ENCODE measurements around the gene IGF1R.

DNA sequence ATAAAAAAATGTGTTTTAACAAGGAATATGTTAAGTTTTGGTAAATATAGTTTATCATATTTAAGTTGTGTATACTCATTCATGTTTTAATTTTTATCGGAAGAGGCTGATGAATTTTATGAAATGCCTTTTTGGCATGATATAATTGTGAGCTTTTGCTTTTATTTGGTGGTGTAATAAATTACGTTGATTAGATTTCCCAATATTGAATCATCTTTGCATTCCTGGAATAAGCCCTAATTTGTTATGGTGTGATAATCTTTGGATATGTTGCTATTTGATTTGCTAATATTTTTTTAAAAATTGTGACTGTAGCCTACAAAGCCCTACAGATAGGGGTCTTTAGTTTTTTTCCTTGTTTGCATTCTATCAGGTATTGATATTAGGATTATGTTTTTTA, 107.4 kb downstream of the IGF1R start:
- TF ChIP-seq, protein P1, sequence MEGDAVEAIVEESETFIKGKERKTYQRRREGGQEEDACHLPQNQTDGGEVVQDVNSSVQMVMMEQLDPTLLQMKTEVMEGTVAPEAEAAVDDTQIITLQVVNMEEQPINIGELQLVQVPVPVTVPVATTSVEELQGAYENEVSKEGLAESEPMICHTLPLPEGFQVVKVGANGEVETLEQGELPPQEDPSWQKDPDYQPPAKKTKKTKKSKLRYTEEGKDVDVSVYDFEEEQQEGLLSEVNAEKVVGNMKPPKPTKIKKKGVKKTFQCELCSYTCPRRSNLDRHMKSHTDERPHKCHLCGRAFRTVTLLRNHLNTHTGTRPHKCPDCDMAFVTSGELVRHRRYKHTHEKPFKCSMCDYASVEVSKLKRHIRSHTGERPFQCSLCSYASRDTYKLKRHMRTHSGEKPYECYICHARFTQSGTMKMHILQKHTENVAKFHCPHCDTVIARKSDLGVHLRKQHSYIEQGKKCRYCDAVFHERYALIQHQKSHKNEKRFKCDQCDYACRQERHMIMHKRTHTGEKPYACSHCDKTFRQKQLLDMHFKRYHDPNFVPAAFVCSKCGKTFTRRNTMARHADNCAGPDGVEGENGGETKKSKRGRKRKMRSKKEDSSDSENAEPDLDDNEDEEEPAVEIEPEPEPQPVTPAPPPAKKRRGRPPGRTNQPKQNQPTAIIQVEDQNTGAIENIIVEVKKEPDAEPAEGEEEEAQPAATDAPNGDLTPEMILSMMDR (IDR thresholded peaks at IDR 0.05; ENCODE audit: insufficient read depth, low read length, poor library complexity, severe bottlenecking): no peak
- no peak for TF ChIP-seq EZH2phosphoT487 (conservative IDR thresholded peaks at IDR 0.05; ENCODE audit: low read length)
